SK-N-SH (cell line): ENCODE data around the gene RPS6KA2.

ENCODE experiments used
- EP300 ChIP-seq, 2 experiments: IDR thresholded peaks; 2 replicates each; pipeline versions ENCODE4 v1.4.0 to v1.6.1; 2012; ENCODE audit warnings: borderline replicate concordance in 1 of 2, low read depth in 1 of 2, low read length in 1 of 2
- TF ChIP-seq, protein P1 (sequence below): fragments of 200-600 bp; sonication (generic); IDR thresholded peaks from 2 replicates; pipeline ENCODE4 v1.6.1; 2017; ENCODE audit warnings: antibody characterized with exemption, mild to moderate bottlenecking, moderate library complexity

DNA sequence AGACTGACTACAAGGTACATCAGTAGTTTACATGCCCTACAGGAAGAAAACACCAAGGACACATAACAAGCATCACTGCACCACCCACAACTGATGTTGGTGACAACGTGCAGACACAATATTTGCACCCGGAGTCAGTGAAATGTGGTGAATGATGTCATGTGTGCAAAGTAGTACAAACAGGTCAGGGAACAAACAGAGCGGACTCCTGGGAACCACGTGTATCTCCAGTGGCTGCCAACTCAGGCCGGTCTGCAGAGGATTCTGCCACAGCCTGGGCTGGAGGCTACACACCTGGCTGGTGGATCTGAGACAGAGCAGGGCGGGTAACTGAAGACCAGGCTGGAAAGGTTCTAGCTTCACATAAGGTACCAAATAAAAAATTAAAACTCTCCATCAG lies 28.2 kb upstream of the RPS6KA2 start:
- TF ChIP-seq, protein P1, sequence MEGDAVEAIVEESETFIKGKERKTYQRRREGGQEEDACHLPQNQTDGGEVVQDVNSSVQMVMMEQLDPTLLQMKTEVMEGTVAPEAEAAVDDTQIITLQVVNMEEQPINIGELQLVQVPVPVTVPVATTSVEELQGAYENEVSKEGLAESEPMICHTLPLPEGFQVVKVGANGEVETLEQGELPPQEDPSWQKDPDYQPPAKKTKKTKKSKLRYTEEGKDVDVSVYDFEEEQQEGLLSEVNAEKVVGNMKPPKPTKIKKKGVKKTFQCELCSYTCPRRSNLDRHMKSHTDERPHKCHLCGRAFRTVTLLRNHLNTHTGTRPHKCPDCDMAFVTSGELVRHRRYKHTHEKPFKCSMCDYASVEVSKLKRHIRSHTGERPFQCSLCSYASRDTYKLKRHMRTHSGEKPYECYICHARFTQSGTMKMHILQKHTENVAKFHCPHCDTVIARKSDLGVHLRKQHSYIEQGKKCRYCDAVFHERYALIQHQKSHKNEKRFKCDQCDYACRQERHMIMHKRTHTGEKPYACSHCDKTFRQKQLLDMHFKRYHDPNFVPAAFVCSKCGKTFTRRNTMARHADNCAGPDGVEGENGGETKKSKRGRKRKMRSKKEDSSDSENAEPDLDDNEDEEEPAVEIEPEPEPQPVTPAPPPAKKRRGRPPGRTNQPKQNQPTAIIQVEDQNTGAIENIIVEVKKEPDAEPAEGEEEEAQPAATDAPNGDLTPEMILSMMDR = no peak
- TF ChIP-seq EP300 (IDR thresholded peaks at IDR 0.05; ENCODE audit: borderline replicate concordance in 1 of 2, low read depth in 1 of 2, low read length in 1 of 2) = no peak
